ENCODE measurements around the gene UTF1.

DNA sequence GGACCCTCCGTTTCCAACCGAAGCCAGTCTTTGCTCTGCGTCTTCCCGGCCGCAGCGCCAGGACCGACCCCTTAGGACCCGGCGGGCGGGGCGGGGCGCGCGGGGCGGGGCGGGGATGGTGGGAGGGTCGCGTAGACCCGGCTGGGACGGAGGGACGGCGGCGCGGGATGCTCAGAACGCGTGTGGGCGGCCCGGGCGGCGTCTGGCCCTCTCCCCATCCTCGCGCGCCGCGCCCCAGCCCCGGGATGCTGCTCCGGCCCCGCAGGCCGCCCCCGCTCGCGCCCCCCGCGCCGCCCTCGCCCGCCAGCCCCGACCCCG is at the start of gene UTF1:
- TF ChIP-seq, protein P1, sequence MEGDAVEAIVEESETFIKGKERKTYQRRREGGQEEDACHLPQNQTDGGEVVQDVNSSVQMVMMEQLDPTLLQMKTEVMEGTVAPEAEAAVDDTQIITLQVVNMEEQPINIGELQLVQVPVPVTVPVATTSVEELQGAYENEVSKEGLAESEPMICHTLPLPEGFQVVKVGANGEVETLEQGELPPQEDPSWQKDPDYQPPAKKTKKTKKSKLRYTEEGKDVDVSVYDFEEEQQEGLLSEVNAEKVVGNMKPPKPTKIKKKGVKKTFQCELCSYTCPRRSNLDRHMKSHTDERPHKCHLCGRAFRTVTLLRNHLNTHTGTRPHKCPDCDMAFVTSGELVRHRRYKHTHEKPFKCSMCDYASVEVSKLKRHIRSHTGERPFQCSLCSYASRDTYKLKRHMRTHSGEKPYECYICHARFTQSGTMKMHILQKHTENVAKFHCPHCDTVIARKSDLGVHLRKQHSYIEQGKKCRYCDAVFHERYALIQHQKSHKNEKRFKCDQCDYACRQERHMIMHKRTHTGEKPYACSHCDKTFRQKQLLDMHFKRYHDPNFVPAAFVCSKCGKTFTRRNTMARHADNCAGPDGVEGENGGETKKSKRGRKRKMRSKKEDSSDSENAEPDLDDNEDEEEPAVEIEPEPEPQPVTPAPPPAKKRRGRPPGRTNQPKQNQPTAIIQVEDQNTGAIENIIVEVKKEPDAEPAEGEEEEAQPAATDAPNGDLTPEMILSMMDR (IDR thresholded peaks at IDR 0.05), result no peak
- no peak for TF ChIP-seq EZH2 (IDR thresholded peaks at IDR 0.05)
